ENCODE results near the gene HACD2.
"Not testable (repeated sequence)": the region's sequence is repeated elsewhere in the genome, so short reads cannot be mapped to it uniquely, and the experiment has no call there.

HACD2 gene

GRCh38 chr3:123584988-123585937 lies at the start of gene HACD2:
Gene HACD2 (minus strand): TSS chr3:123585053. CDS start chr3:123585027, 26 bp downstream.
- peak; percentile 98 for DNase-seq

DNA sequence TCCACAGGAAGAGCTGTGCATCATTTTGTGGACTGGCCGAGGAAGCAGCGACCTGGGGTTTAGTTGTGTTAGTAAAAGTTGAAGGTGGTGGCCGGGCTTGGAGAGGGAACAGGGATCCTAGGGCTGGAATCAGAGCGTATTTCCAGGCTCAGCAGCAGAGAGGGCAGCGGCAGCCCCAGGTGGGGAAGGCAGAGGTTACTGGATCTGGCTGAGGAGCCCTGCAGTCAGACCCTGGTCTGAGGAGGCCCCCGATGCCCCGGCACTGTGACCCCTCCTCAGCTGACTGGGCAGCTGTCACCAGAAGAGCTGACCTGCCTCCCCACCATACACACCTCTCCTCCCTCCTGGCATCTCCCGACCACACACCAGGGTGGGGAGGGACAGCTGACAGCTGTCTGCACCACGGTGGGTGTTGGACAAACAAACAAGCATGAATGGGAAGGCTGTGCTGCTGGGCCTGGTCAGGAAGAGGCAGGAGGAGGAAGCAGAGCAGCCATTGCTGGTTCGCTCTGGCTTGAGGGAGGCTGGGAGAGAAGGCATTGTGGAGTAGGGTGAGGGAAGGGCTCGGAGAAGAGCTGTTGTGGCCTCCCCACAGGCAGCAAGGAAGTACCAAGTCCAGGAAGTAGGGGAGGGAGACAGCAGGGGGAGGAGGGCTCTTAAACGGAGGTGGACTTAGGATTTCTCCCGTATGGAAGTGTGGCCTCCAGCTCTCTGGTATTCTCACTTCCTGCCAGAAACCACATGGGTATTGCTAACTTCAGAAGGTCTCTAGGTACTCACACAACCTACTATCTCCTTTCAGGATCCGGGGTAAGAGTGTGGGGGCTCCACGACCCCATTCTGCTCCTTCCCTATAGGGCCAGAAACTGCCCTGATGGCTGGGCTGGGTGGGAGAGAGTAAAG lies 49.5 kb upstream of the HACD2 start:
- DNase-seq: no peak

DNA sequence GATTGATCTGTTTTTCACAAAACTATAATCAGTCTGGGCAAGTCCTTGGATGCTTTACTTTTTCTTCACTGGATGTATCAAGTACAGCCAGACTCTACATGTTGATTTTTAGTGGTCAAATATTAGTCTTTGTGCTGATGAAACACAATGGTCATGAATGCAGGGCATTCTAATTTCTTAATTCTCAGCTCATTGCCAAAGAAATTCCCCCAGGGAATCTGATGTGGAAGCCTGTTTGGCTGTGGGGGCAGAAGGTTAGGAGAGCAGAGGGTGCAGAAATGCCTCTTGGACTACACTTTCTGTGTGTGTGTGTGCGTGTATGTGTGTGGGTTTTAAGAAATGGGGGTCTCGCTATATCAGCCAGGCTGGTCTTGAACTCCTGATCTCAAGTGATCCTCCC lies 48.7 kb upstream of the HACD2 start:
- DNase-seq: no peak

GRCh38 chr3:123632161-123632655 lies 47.4 kb upstream of the HACD2 start:
- no peak for DNase-seq

GRCh38 chr3:123629747-123630047 lies 44.8 kb upstream of the HACD2 start:
- DNase-seq: no peak

GRCh38 chr3:123628996-123629746 lies 44.3 kb upstream of the HACD2 start:
- no peak for DNase-seq

- no peak for DNase-seq
Observed at GRCh38 chr3:123627673-123628670, 43.1 kb upstream of the HACD2 start.

DNA sequence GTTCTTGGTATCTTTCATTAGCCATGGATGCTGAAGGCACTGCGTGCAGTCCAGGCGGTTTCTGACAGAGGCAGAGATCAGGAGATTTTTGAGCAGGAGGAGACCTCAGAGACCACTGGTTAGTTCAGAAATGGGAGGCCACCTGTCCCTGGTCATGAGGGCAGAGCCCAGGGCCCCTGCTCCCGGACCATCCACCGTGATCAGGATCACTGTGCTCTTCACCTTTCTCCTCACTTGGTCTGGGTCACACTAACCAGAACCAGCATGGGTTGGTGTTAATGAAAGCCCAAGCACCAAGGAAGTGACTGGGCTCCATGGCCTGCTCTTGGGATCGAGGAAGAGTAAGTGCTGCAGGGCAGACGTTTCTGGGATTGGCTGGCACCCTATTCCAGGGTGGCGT lies 42.0 kb upstream of the HACD2 start:
- no peak for DNase-seq

DNA sequence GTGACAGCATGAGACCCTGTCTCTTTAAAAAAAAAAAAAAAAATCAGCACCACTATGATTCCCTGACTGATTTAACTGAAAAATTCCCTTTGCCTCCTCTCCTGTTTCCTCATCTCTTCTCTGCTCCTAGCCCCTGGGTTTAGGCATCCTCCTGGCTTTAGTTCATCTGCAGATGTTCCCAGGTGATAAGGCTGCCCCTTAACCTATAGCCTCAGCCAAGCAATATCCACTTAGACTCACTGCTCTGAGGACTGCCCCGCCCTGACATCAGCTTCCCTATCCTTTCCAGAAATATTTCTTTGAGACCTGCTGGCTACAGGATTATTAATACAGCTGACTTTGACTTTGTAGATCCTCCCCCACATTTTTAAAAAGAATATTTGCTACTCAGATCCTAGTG lies 39.4 kb upstream of the HACD2 start:
- DNase-seq: no peak

- no peak for DNase-seq
Observed at GRCh38 chr3:123623346-123623880, 38.6 kb upstream of the HACD2 start.

DNA sequence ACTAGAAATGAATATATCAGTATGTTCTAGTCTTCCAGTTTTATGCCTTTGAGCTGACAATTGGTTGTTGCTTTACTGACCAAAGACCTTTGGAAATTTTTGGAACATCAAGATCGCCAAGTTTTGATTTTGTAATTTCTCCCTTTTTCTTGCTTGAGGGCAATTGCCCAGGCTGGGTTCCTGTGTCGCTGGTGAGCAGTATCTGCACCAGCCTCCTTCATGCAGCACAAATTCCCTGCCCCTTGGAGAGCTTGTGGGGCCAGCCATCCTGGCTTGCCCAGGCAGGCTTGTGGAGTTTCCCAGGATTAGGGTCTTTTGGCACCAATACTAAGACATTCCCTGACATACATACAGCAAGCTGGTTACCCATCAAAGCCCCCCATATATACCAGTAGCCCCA lies 37.9 kb upstream of the HACD2 start:
- no peak for DNase-seq

- DNase-seq: no peak
Observed at GRCh38 chr3:123621850-123622189, 37.0 kb upstream of the HACD2 start.

DNA sequence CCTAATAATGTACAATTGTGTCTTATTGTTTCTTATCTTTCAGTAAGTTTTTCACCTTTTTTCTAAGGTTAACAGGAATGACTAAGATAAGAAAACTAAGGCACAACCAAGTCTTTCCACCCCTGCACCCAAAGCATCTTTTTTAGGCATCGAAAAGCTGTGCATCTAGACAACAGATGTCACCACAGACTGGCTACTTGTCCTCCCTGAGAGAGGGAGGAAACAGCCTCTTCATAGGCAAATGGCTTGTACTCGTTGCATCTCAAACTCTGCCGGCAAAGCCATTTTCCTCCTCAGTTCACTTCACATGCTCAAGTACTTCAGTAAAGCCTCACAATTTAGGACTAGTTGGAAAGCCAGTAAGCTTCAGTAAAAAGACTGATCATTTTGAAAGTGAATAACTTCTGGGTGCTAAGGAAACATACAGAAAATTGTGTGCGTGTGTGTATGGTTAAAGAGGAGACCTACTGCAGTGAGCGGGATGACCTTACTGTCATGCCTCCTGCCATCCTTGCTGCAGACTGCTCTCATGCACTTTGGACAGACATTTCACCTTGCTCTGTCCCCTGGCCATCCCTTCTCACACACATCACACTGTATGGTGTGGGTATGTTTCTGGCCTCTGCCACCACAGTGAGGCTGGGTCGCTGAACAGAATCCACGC lies 36.5 kb upstream of the HACD2 start:
- no peak for DNase-seq

DNA sequence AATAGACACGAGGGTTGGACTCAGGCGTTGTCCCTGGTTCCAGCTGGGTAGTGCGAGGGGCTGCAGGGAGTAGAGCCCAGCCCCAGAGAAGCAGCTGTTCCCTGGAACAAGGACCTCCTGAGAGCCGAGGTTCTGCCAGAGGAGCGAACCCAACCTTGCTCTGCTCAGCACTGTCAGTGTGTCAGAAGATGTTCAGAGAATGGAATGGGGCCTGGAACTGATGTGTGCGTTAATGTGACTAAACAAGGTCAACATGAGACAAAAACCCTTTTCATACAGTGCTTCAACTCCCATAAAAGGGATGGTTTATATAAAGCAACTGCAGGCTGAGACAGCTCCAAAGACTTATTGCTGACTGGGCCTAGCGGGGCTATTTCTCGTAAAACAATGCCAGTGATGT lies 35.5 kb upstream of the HACD2 start:
- DNase-seq: no peak

DNA sequence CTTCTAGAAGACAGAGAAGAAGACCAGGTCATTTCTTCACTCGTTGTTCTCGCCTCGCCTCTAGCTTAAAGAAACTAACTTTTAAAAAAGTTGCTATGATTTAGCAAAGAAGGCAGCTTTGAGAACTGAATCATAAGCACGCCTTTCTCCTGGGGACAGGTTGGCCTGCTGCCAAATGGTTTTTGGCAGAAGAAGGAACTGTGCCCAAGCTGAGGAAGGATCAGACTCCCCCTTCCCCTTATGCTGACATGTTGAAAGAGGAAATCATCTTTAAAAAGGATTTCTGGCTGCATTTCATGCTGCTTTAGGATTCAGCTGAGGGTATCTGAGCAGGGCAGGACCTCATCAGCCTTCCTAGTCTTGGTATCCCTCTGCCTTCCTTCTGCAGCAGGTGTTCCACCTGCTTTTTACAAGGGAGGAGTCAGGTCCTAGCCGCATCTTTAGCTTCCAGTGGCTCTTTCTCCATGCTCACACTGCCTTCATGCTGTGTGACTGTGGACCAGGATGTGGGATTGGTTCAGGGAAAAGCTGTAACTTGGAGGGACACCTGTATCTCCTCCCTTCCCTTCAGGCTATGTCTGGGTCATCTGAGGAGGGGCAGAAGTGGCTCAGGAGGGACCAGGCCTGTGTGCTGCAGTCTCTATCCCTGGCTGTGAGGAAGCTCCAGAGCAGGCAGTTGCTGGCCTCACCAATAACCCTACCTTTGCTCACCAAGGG lies 34.1 kb upstream of the HACD2 start:
- no peak for DNase-seq

DNA sequence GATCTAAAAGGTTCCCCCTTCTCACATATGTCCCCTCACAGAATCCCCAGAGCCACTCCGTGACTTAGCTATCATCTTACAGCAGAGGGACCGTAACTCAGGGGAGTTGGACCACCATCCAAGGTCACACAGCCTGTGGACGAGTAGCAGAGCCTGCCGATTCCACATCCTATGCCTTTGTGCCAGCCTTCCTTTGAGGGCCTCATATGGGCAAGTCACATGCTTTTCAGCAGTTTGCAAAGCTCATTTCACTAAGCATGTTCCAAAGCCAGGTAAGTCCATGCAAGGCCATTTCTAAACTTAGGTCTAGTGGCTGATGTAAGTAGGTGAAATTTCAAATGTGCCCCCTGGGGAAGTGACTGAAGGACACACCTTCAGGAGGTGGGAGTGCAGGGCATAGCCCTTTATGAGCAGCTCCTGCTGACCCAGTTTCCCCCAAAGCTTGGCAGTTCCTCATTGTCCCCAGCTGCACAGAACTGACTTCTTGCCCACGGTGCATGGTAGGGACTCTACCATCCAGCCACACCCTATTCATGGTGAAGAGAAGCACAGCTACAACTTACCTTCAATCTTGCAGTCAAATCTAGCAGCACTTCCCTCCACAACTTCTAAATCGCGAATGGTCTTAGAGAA lies 33.3 kb upstream of the HACD2 start:
- no peak for DNase-seq

DNA sequence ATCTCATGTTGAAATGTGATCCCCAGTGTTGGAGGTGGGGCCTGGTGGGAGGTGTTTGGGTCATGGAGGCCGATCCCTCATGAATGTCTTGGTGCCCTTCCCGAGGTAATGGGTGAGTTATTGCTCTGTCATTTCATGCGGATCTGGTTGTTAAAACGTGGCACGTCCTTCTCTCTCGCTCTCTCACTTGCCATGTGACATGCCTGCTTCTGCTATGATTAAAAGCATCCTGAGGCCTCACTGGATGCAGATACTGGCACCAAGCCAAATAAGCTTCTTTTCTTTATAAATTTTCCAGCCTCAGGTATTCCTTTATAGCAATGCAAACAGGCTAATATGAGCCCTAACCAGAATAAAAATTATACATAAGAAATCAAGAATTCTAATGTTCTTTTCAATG lies 31.7 kb upstream of the HACD2 start:
- no peak for DNase-seq

DNA sequence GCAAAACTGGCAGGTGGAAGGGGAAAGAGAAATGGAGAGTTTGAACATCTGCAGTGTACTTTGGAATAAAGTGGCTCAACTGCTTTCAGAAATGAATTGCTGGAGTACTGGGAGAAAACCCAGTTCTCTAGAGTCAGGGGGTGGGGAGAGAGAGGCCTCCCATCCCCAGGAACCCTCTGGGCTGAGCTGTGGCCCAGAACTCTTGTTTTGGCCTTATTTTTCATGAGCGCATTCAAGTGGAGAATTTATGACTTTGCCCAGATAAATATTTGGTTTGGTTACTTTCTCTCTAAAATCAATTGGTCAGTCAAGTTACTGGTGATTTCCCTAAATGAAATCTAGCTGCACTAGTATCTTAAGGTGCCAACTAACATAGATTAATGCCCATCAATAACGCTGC lies 28.7 kb upstream of the HACD2 start:
- no peak for DNase-seq

DNA sequence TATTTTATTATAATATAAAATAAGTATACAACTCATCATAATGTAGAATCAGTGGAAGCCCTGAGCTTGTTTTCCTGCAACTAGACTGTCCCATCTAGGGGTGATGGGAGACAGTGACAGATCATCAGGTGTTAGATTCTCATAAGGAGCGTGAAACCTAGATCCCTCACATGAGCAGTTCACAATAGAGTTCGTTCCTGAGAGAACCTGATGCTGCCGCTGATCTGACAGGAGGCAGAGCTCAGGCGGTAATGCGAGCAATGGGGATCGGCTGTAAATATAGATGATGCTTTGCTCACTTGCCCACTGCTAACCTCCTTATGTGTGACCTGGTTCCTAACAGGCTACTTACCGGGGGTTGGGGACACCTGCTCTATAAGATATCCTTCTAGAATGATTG lies 26.8 kb upstream of the HACD2 start:
- not testable (repeated sequence) for DNase-seq

DNA sequence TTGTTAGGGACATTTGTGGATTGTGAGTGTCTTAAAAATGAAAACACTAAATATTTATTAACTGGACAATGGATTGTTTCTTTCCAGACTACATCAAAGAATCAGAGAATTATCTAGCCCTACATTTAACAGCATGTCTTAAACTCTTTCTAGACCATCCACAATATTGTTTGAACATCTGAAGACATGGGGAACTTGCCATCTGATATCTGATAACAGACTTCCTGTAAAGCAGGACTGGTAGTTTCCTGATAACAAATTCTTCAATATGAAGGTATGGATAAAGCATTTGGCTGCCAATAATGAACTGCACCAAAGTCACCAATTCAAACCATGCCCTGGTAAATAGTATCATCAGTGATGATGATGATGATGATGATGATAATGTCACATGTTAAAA lies 26.2 kb upstream of the HACD2 start:
- no peak for DNase-seq

Measured in NCI-H1436 treated with DMSO at 0.1 percent for 48 hours (cell line).